B cell (primary cell): Measurements from ENCODE around the gene GAST.

Experiments used
- EZH2 ChIP-seq: IDR thresholded peaks from 2 replicates; pipeline ENCODE4 v1.6.1; 2012; ENCODE audit warnings: borderline replicate concordance, low read depth, mild to moderate bottlenecking, moderate library complexity, low read length; ENCODE audit not compliant: insufficient read depth, poor library complexity, severe bottlenecking
- TF ChIP-seq, protein P1 (sequence below): fragments of 200-600 bp; IDR thresholded peaks from one replicate; pipeline ENCODE4 v1.8.0; 2022; ENCODE audit warnings: antibody characterized with exemption, mild to moderate bottlenecking

DNA sequence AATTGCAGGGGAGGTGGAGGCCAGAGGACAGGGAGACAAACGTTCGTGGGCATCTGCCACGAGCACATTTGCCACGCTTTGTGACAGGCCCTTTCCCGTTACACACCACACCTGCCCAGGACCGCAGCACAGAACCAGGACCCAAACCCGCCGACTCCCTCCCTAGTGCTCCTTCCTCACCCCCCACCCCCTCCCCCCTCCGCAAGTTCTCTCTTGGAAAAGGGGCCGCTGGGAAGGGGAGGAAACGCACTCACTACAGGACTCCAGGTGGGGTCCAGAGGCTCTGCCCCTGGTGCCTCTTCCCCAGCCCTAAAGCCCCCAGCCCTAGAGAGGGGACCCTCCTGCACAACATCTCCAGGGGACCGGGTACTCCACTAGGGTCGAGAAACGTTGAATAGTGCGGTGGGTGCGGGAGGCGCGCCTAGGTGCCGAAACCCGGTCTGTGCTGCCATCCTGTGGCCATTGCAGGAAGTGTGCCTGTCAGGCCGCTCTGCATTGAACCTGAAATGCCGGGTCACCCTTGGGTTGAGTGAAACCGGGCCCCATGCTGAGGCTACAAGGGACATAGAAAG lies 45.3 kb upstream of the GAST start:
- TF ChIP-seq, protein P1, sequence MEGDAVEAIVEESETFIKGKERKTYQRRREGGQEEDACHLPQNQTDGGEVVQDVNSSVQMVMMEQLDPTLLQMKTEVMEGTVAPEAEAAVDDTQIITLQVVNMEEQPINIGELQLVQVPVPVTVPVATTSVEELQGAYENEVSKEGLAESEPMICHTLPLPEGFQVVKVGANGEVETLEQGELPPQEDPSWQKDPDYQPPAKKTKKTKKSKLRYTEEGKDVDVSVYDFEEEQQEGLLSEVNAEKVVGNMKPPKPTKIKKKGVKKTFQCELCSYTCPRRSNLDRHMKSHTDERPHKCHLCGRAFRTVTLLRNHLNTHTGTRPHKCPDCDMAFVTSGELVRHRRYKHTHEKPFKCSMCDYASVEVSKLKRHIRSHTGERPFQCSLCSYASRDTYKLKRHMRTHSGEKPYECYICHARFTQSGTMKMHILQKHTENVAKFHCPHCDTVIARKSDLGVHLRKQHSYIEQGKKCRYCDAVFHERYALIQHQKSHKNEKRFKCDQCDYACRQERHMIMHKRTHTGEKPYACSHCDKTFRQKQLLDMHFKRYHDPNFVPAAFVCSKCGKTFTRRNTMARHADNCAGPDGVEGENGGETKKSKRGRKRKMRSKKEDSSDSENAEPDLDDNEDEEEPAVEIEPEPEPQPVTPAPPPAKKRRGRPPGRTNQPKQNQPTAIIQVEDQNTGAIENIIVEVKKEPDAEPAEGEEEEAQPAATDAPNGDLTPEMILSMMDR, result peak; percentile 88
- TF ChIP-seq EZH2, result no peak
